ENCODE measurements around the gene CHID1.

DNA sequence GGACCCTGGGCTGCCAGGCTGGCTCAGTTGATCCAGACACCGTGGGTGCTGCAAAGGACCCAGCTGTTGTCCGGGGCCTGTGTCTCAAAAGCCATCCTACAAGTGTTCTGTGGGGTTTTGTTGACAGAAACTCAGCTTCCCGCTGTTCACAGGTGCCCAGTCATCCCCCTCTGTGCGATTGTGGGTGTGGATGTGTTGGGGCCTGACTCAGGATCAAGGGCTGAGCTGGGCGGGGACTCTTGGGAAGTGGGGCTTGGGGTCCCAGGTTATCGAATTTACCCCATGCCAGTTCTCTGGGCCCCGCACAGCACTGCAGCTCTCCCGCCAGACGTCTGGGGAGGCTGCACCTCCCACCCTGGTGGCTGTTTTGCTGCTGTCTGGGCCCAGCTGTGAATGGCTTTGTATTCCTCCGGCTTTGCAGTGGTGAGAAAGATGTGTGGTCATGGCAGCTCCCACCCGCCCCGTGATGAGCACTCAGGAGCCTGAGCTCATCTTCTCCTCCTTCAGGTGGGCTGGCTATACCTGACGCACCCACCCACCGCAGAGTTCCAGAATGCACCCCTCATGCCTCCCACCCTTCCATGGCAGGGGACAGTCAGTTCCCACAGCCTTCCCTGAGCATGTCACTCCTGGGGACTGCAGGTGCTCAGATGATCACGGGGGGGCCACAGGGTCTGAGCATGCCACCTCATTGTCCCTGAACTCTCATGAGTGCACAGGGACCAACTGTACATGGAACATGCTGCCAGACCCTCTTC lies 11.5 kb upstream of the CHID1 start:
- TF ChIP-seq, protein P1, sequence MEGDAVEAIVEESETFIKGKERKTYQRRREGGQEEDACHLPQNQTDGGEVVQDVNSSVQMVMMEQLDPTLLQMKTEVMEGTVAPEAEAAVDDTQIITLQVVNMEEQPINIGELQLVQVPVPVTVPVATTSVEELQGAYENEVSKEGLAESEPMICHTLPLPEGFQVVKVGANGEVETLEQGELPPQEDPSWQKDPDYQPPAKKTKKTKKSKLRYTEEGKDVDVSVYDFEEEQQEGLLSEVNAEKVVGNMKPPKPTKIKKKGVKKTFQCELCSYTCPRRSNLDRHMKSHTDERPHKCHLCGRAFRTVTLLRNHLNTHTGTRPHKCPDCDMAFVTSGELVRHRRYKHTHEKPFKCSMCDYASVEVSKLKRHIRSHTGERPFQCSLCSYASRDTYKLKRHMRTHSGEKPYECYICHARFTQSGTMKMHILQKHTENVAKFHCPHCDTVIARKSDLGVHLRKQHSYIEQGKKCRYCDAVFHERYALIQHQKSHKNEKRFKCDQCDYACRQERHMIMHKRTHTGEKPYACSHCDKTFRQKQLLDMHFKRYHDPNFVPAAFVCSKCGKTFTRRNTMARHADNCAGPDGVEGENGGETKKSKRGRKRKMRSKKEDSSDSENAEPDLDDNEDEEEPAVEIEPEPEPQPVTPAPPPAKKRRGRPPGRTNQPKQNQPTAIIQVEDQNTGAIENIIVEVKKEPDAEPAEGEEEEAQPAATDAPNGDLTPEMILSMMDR (IDR thresholded peaks at IDR 0.05) = no peak
- TF ChIP-seq POLR2A (IDR thresholded peaks at IDR 0.05) = no peak
